GM18505 (cell line): ENCODE results near the gene ATP9A.

Experiments used
- ATAC-seq: cut with Tn5 transposase; IDR thresholded peaks from one replicate; pipeline ENCODE4 v1.9.1; 2021; ENCODE audit not compliant: unreplicated experiment
- POLR2A ChIP-seq: IDR thresholded peaks from 4 replicates; pipeline ENCODE4 v1.6.1; 2011; ENCODE audit warnings: borderline replicate concordance; ENCODE audit not compliant: insufficient read depth, insufficient read length; ENCODE audit errors: extremely low read depth

ATP9A gene

GRCh38 chr20:51715856-51716185, 52.4 kb downstream of the ATP9A start:
- ATAC-seq: no peak
- TF ChIP-seq POLR2A: no peak

- TF ChIP-seq POLR2A: no peak
- ATAC-seq: no peak
Measured at GRCh38 chr20:51715163-51715855, 52.9 kb downstream of the ATP9A start.

GRCh38 chr20:51713213-51713598, 55.0 kb downstream of the ATP9A start:
- no peak for TF ChIP-seq POLR2A
- ATAC-seq: no peak

GRCh38 chr20:51712501-51713212, 55.5 kb downstream of the ATP9A start:
- TF ChIP-seq POLR2A: no peak
- no peak for ATAC-seq

- no peak for TF ChIP-seq POLR2A
- ATAC-seq: no peak
Measured at GRCh38 chr20:51711426-51711825, 56.8 kb downstream of the ATP9A start.

- no peak for ATAC-seq
- no peak for TF ChIP-seq POLR2A
Measured at GRCh38 chr20:51710361-51710894, 57.8 kb downstream of the ATP9A start.

- ATAC-seq: no peak
- no peak for TF ChIP-seq POLR2A
Measured at GRCh38 chr20:51705400-51705799, 62.8 kb downstream of the ATP9A start.

- no peak for TF ChIP-seq POLR2A
Measured at GRCh38 chr20:51703400-51704287, 64.5 kb downstream of the ATP9A start.

GRCh38 chr20:51702556-51702955, 65.6 kb downstream of the ATP9A start:
- ATAC-seq: no peak
- no peak for TF ChIP-seq POLR2A

More at GRCh38 chr20:51703400-51704287, 64.5 kb downstream of the ATP9A start:
- no peak for ATAC-seq

- no peak for TF ChIP-seq POLR2A
- no peak for ATAC-seq
Measured at GRCh38 chr20:51700809-51701285, 67.3 kb downstream of the ATP9A start.

- no peak for TF ChIP-seq POLR2A
- no peak for ATAC-seq
Measured at GRCh38 chr20:51698252-51698651, 69.9 kb downstream of the ATP9A start.

GRCh38 chr20:51697096-51697826, 70.9 kb downstream of the ATP9A start:
- ATAC-seq: no peak
- no peak for TF ChIP-seq POLR2A
